Measurements from ENCODE around the gene KRTAP10-7.
"Not testable (repeated sequence)": the region's sequence is repeated elsewhere in the genome, so short reads cannot be mapped to it uniquely, and the experiment has no call there.

Gene KRTAP10-7

DNA sequence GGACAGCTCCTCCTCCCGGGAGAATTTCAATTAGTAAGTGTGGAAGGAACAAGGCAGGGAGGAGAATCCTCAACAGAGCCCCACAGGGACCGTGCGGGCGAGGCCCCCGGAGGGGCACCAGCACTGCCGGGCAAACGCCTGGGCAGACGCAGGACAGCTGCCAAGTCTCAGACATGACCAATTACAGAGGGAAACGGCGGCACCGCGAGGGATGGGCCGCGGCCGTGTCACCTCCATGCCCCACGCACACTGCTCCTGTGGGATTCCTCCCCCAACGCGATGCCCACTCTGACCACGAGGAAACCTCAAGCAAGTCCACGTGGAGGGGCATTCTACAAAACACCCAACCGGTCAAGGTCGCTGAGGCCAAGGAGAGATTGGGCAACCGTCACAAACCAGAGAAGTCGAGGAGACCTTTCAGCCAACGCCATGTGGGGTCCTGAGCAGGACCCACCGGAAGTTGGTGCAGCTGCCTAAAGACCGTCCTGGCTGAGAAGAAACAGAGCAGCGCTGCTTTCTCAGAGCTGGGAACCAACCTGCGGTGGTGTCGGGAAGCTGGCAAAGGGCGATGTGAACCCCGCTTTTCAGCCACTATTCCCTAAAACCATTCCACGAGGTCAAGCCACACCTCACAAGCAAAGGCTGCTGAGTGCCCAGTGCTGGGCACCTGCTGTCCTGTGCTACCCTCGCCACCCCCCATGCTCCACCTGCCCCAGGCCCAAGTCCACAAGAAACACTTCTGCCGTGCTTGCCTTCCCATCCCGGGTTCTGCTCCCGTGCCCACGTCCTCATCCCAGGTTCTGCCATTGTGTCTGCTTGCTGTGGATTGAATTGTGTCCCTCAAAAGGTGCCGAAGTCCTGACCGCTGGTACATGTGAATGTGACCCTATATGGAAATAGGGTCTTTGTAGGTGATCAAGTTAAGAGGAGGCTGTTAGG, 28.3 kb upstream of the KRTAP10-7 start:
- DNase-seq = no peak

DNA sequence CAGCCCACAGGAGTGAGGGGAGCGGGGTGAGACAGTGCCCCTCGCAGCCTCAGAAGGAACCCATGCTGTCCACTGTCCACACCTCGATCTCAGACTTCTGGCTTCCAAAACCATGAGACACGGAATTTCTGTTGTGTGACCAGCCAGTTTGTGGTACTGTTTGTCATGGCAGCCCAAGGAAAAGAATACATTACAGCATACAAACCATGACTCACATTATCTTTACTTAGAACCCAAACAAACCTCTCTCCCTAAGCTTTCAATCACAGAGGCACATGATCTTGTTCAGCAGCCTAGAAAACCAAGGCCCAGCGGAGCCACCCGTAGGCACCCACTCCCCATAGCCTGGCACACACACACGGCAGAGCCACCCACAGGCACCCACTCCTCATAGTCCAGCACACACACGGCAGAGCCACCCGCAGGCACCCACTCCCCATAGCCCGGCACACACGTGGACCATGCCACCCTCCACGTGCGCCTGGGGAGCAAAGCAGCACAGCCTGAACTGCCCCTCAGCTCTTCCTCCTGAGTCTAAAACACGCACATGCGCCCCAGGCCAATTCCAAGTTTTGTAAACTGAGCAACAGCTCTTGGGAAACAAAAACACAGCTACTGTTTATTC, 27.3 kb upstream of the KRTAP10-7 start:
- no peak for DNase-seq

DNA sequence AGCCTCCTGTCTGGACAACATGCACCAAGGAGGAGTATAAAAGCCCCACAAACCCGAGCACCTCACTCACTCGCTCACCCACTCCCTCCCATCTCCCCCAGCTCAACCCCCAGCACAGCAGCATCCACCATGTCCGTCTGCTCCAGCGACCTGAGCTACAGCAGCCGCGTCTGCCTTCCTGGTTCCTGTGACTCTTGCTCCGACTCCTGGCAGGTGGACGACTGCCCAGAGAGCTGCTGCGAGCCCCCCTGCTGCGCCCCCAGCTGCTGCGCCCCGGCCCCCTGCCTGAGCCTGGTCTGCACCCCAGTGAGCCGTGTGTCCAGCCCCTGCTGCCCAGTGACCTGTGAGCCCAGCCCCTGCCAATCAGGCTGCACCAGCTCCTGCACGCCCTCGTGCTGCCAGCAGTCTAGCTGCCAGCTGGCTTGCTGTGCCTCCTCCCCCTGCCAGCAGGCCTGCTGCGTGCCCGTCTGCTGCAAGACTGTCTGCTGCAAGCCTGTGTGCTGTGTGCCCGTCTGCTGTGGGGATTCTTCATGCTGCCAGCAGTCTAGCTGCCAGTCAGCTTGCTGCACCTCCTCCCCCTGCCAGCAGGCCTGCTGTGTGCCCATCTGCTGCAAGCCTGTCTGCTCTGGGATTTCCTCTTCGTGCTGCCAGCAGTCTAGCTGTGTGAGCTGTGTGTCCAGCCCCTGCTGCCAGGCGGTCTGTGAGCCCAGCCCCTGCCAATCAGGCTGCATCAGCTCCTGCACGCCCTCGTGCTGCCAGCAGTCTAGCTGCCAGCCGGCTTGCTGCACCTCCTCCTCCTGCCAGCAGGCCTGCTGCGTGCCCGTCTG, 26.6 kb upstream of the KRTAP10-7 start, which contains the start of gene KRTAP10-4:
Gene KRTAP10-4 (plus strand): TSS at position 100 of the 827 bp plus-strand sequence. CDS start 30 bp downstream, at position 130.
- not testable (repeated sequence) for DNase-seq

DNA sequence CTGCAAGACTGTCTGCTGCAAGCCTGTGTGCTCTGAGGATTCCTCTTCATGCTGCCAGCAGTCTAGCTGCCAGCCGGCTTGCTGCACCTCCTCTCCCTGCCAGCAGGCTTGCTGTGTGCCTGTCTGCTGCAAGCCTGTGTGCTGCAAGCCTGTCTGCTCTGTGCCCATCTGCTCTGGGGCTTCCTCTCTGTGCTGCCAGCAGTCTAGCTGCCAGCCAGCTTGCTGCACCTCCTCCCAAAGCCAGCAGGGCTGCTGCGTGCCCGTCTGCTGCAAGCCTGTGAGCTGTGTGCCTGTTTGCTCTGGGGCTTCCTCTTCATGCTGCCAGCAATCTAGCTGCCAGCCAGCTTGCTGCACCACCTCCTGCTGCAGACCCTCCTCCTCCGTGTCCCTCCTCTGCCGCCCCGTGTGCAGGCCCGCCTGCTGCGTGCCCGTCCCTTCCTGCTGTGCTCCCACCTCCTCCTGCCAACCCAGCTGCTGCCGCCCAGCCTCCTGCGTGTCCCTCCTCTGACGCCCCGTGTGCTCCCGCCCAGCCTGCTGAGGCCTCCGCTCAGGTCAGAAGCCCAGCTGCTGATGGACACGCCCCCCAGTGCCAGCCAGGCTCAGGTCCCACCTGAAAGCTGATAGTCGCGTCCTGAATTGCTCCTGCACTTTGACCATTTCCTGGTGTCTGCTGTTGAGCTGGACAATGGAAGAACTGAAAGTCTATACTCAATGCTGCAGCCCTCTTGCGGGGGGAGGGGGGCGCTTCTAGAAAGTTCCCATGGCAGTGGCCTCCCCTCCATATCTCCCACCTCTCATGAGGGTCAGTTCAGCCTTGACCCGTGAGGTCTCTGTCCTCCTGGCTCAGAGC, 25.7 kb upstream of the KRTAP10-7 start:
- DNase-seq = no peak

DNA sequence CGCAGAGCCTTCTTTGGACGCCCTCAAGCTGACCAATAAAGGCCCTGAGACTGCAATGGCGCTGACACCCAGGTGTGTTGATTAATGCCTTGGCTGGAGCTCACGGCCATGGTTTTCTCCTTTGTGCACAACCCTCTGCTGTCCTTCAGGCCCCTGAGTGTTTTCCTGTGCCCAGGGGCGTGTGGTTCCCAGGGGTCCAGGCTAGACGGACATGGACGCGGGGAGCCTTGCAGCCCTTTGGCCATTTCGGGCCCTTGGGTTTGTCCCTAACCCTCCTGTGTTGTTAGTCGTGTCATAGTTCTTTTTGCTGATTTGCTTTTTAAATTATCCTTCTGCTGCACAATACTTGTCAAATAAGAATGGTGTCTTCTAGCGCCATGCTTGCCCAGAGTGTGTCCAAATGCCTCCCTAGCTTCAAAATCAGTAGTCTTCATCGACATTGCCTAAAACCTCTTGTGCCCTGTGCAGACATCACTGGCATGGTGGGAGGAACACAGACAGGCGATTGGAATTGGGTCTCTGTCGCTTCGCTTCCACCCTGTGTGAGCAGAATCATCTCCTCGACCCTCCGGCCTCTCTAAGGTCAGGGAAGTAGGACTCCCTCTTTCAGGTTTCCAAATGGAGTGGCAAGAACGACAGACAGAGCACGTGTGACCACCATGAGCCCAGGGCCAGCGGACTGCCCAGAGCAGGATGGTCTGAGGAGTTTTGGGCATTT, 24.9 kb upstream of the KRTAP10-7 start:
- no peak for DNase-seq

DNA sequence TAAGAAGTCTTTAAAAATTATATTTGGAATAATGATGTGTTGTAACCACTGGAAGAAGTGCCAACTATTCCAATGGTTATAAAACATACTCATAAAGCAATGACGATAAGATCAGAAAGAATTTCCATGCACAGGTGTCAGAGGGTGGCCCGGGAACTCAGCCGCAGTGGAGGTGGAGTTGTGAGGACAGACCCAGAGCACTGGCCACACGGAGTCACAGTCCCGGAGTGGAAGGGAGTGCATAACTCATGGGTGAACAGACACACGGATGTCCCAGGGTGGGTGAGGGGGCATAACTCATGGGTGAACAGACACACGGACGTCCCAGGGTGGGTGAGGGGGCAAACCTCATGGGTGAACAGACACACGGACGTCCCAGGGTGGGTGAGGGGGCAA, 24.4 kb upstream of the KRTAP10-7 start:
- no peak for DNase-seq

- no peak for DNase-seq
Measured at GRCh38 chr21:44578371-44579055, 21.9 kb upstream of the KRTAP10-7 start.

DNA sequence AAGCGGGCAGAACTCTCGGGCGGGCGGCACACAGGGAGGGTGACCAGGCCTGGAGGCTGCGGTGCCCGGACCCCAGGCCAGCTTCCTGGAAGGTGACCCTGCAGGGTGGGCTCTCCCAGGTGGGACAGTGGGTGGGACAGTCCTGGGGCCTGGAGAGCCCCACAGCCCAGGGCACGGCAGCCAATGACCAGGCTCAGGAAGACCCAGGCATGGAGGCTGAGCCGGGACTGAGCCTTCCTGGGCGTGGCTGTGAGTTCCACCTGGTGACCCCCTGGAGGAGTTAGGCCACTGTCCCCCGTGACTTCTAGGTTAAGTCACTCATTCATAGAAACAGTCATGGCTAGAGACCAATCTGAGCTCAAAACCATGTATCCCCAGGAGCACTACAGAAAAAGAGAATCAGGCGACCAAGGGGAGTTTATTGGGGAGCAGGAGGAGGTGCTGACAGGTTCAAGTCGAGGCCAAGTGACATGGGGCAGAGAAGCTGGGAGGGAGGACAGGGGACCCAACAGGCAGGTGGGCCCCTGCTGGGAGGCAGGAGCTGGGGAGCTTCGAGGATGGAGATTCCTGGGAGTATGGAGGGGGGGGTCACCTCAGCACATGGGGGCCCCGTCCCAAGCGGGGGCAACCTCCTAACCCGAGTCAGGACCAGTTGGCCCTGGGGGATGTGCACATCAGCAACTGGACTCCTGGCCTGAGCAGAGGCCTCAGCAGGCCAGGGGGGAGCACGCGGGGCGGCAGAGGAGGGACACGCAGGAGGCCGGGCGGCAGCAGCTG, 21.2 kb upstream of the KRTAP10-7 start:
- DNase-seq = no peak

GRCh38 chr21:44579833-44580144, 20.6 kb upstream of the KRTAP10-7 start:
- no peak for DNase-seq

DNA sequence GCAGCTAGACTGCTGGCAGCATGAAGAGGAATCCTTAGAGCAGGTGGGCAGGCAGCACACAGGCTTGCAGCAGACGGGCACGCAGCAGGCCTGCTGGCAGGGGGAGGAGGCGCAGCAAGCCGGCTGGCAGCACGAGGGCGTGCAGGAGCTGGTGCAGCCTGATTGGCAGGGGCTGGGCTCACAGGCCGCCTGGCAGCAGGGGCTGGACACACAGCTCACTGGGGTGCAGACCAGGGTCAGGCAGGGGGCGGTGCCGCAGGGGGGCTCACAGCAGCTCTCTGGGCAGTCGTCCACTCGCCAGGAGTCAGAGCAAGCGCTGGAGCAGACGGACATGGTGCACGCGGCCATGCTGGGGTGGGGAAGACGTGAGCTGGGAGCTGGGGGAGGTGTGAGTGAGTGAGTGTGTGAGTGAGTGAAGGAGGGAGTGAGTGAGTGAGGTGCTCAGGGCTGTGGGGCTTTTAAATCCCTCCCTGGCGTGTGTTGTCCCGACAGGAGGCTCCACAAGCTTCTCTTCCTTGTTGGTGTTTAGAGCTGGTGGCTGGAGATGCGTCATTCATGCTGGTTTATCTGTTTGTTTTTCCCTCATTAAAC, 20.1 kb upstream of the KRTAP10-7 start, which contains the start of gene KRTAP10-5:
Gene KRTAP10-5 (minus strand): TSS at position 374 of the 591 bp plus-strand sequence. CDS start 26 bp downstream, at position 348.
- DNase-seq = not testable (repeated sequence)

GRCh38 chr21:44581158-44581557, 19.2 kb upstream of the KRTAP10-7 start:
- DNase-seq = no peak

DNA sequence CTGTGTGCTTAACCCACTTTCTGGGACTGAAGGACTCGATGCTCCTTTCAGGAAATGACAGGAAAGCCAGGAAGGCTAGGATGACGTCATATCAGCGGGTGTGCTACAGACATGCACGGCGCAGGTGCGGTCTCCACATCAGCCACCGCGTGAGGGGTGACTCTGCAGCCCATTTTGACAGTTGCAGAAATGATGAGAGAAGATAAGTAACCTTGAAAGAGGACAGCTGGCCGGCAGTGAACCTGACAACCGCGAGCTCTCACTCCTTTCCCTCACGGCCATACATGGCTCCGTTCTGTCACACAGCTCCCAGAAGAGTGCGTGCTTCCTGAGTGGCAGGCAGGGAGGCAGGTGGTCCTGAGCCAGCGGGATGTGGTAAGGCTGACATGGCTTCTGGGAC, 18.3 kb upstream of the KRTAP10-7 start:
- no peak for DNase-seq

GRCh38 chr21:44583089-44583799, 17.2 kb upstream of the KRTAP10-7 start:
- no peak for DNase-seq

DNA sequence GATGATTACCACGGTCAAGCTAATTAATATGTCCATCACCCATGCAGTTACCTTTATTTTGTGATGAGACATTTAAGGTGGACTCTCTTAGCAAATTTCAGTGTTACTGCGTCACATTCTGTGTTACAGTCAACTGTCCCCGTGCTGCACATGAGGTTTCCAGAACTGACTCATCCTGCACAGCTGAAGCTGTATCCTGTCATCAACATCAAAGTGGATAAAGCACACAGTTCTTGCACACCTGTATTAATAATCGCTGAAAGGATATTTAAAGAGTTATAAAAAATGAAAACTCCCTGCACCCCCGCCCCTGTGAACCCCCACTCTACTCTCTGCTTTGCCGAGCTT, 16.6 kb upstream of the KRTAP10-7 start:
- DNase-seq = no peak

- no peak for DNase-seq
Measured at GRCh38 chr21:44585892-44586291, 14.5 kb upstream of the KRTAP10-7 start.

GRCh38 chr21:44589094-44589493, 11.3 kb upstream of the KRTAP10-7 start:
- DNase-seq = no peak

GRCh38 chr21:44589586-44590305, 10.7 kb upstream of the KRTAP10-7 start:
- DNase-seq = no peak

DNA sequence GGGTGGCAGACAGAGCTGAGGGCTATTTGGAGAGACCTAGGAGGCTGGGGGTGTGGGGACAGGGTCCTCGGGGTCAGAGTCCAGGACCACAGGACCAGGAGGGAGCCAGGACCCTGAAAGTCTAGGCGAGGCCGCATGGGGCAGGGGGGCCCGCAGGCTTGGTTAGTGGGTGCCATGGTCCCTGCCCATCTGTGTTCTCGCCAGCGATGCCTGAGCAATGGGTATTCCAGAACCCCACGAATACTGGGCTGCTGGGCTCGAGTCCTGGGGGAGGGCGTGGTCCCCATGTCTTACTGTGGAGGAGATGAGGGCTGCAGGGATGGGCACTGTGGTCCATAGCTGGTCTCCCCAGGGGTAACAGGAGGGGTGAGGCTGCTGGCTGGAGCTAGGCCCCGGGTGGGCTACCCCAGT, 10.1 kb upstream of the KRTAP10-7 start:
- no peak for DNase-seq
